ENCODE measurements around the gene MAP1LC3B2.

MAP1LC3B2 gene

GRCh38 chr12:116620124-116620491 lies 60.9 kb downstream of the MAP1LC3B2 start:
- TF ChIP-seq CTCF (IDR thresholded peaks at IDR 0.05; ENCODE audit: low read depth, low read length, missing control alignments): no peak
- no peak overlapping the region for H3K4me3 ChIP-seq (ENCODE audit: low read depth, low read length)
- DNase-seq (ENCODE audit: low read depth): no peak

GRCh38 chr12:116620492-116621191 lies 61.5 kb downstream of the MAP1LC3B2 start:
- no peak for DNase-seq (ENCODE audit: low read depth)
- no peak overlapping the region for H3K4me3 ChIP-seq (ENCODE audit: low read depth, low read length)
- no peak for TF ChIP-seq CTCF (IDR thresholded peaks at IDR 0.05; ENCODE audit: low read depth, low read length, missing control alignments)

GRCh38 chr12:116621194-116621593 lies 62.0 kb downstream of the MAP1LC3B2 start:
- H3K4me3 ChIP-seq (ENCODE audit: low read depth, low read length): no peak overlapping the region
- DNase-seq (ENCODE audit: low read depth): no peak
- no peak for TF ChIP-seq CTCF (IDR thresholded peaks at IDR 0.05; ENCODE audit: low read depth, low read length, missing control alignments)

- no peak for TF ChIP-seq CTCF (IDR thresholded peaks at IDR 0.05; ENCODE audit: low read depth, low read length, missing control alignments)
- DNase-seq (ENCODE audit: low read depth): no peak
- no peak overlapping the region for H3K4me3 ChIP-seq (ENCODE audit: low read depth, low read length)
Observed at GRCh38 chr12:116624516-116624915, 65.3 kb downstream of the MAP1LC3B2 start.

GRCh38 chr12:116626153-116626552 lies 67.0 kb downstream of the MAP1LC3B2 start:
- TF ChIP-seq CTCF (IDR thresholded peaks at IDR 0.05; ENCODE audit: low read depth, low read length, missing control alignments): no peak
- DNase-seq (ENCODE audit: low read depth): no peak
- no peak overlapping the region for H3K4me3 ChIP-seq (ENCODE audit: low read depth, low read length)
